GM04503 (cell line): ENCODE data around the gene OPRM1.

Experiments
- DNase-seq: peaks from one replicate; pipeline ENCODE4 v3.0.0-alpha.2; 2012; ENCODE audit warnings: low read depth

Gene OPRM1

DNA sequence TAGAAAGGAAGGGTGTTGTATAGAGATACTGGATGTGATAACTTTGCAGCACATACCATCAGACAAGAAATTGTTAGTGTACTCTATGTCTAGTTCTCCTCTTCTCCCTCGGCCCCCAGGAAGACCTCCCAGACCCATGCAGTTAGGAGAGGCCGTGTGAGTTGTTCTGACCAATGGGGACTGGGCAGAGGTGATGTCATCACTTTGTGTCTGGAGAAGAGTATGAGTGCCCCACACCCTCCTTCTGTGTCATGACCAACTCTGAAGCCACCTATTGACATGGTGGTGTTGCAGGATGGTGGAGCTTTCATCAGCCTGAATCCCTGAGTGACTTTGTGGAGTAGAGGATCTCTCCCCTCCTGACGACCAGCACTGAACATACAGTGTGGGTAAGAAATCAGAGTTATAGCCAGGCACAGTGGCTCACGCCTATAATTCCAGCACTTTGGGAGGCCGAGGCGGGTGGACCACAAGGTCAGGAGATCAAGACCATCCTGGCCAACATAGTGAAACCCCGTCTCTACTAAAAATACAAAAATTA is 245.3 kb downstream of the OPRM1 start:
- DNase-seq: no peak

DNA sequence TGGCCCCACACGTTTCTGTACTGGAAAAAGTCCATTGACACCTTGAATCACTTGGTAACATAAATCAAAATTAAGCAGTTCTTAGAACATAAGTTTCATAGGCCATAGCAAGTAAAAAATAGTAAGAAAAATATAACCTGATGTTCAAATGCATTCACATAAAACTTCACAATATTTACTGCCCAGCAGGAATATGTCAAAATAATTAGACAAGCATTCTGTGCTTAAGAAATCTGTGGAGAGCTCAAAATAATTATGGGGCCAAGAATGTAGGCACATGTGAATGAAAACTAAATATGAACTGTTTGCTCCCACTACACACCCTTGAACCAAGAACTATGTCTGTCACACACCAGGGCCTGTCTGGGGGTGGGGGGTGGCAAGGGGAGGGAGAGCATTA is 246.8 kb downstream of the OPRM1 start:
- no peak for DNase-seq

GRCh38 chr6:154289818-154290508 is 250.9 kb downstream of the OPRM1 start:
- DNase-seq: no peak

DNA sequence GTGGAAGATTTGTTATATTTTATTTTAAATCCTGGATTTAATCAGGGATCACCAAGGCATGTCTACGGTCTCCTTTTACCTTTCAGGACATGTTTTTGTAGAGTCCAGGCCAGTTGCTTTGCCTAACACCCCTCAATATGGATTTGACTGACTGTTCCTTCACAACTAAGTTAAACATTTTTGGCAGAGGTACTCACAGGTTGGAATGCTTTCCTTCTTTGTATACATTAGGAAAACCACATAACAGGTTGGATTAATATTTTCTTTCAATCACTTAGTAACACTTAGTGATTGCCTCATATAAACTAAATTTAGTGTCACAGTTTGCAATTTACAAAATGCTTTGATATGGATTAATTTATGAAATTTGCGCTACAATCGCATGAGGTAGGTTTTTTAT is 253.0 kb downstream of the OPRM1 start:
- DNase-seq: no peak

DNA sequence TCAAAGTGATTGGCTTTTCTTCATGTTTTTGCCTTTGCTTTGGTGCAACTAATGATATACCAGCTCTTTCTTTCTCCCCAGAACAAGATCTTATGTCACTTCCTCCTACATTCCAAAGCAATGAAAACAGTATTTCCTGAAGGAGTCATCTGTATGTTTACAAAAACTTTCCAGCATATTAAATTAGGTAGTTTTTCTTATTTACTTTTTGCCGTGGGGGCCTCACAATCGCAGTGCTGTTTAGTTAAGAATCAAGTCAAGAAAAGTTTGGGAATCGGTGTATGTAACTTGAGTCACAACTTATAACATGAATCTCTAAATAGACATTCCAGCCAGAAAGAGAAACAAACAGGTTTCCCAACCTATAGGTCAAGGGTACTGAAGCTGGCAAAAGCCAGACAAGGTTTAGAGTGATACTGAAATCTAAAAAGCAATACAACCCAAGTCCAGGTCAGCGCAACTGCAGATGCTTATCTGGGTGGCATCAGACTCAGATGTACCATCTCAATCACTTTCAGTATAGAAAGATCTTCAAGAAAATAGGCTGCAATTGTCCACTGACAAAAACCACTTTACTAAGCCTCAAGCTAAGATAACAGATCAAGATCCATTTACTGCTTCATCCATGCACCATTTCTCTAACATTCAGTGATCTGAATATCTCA is 253.9 kb downstream of the OPRM1 start:
- DNase-seq: peak; percentile 22

GRCh38 chr6:154295733-154296132 is 256.7 kb downstream of the OPRM1 start:
- DNase-seq: no peak
